ENCODE measurements around the gene LCT. TPM values are rescaled to one million over a fixed set of nuclear protein-coding genes. Genes with fewer than 3 reads are reported as not detected.

LCT gene
- total and polyA plus RNA-seq, 9 of the 15 experiments (the other 6 are each of a cell fraction or from before 2014, with no cell fraction given): 0.01 to 0.04 (median 0.03) TPM; not detected in 4

GRCh38 chr2:135818937-135819610, 17.9 kb downstream of the LCT start:
- Histone ChIP-seq H3K9me1 (ENCODE audit: control insufficient read depth, insufficient read depth, low read length) (no peaks in the 10 kb centered on the region), H3K9me3 (replicated peaks; ENCODE audit: control insufficient read depth, insufficient read depth, low read depth, low read length) (no peaks in the 10 kb centered on the region), H3K4me3 (no peak overlapping the region), H3K9ac (ENCODE audit: insufficient read depth in 1 of 2, low read depth in 2 of 2, low read length in 2 of 2) (no peak overlapping the region), H4K20me1 (replicated peaks; ENCODE audit: control insufficient read depth, insufficient read depth, low read length) (no peaks in the 10 kb centered on the region), H3K27ac (ENCODE audit: extremely low read depth, low read depth, low read length) (no peak overlapping the region), H3K4me2 (ENCODE audit: insufficient read depth, low read length) (no peak overlapping the region), H3K27me3 (ENCODE audit: control insufficient read depth in 2 of 2, insufficient read depth in 2 of 2, low read length in 2 of 2) (peaks cover 46 to 64% of the 10 kb centered on the region in 2 experiments), H3K4me1 (replicated peaks in 1 of 2; ENCODE audit: control insufficient read depth in 2 of 2, insufficient read depth in 2 of 2, low read length in 2 of 2) (no peaks in the 10 kb centered on the region), H3K36me3 (ENCODE audit: control insufficient read depth, insufficient read depth, low read length) (no peaks in the 10 kb centered on the region), H2AFZ (ENCODE audit: low read depth, low read length) (no peak overlapping the region), H3K79me2 (ENCODE audit: control insufficient read depth, insufficient read depth, low read length) (no peaks in the 10 kb centered on the region)
- FAIRE-seq: peak; percentile 64
- CTCF ChIA-PET (ENCODE audit: low intra/inter-chr PET ratio): no interaction called here
- no TSS peak for BruUV-seq (replicated peaks)
- ATAC-seq: peak; percentile 91
- DNase-seq (ENCODE audit: extremely low read depth in 1 of 4, low spot score in 3 of 4): peak; percentile 36 to 48 (median 42)
- in situ Hi-C loops (cut with MboI): no loop called here
- POLR2A ChIA-PET: no interaction called here
- intact Hi-C loops (cut with micrococcal nuclease): loop anchor here (5.0 kb wide), 1 partner anchor 558 kb away; no protein-coding TSS in a partner anchor
- WGBS (ENCODE audit: insufficient coverage, low coverage, missing lambda C conversion rate): 2% methylated on average over 8 of the region's 8 CpGs
- TF ChIP-seq MAX (CRISPR knock-in tag; IDR thresholded peaks at IDR 0.05): peak; percentile 24; the same call in 1 of the 2 replicates
- TF ChIP-seq, protein P1, sequence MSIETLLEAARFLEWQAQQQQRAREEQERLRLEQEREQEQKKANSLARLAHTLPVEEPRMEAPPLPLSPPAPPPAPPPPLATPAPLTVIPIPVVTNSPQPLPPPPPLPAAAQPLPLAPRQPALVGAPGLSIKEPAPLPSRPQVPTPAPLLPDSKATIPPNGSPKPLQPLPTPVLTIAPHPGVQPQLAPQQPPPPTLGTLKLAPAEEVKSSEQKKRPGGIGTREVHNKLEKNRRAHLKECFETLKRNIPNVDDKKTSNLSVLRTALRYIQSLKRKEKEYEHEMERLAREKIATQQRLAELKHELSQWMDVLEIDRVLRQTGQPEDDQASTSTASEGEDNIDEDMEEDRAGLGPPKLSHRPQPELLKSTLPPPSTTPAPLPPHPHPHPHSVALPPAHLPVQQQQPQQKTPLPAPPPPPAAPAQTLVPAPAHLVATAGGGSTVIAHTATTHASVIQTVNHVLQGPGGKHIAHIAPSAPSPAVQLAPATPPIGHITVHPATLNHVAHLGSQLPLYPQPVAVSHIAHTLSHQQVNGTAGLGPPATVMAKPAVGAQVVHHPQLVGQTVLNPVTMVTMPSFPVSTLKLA (conservative IDR thresholded peaks at IDR 0.05): peak; percentile 24 to 31; a peak in 1 of 4 replicates
- TF ChIP-seq, protein P2, sequence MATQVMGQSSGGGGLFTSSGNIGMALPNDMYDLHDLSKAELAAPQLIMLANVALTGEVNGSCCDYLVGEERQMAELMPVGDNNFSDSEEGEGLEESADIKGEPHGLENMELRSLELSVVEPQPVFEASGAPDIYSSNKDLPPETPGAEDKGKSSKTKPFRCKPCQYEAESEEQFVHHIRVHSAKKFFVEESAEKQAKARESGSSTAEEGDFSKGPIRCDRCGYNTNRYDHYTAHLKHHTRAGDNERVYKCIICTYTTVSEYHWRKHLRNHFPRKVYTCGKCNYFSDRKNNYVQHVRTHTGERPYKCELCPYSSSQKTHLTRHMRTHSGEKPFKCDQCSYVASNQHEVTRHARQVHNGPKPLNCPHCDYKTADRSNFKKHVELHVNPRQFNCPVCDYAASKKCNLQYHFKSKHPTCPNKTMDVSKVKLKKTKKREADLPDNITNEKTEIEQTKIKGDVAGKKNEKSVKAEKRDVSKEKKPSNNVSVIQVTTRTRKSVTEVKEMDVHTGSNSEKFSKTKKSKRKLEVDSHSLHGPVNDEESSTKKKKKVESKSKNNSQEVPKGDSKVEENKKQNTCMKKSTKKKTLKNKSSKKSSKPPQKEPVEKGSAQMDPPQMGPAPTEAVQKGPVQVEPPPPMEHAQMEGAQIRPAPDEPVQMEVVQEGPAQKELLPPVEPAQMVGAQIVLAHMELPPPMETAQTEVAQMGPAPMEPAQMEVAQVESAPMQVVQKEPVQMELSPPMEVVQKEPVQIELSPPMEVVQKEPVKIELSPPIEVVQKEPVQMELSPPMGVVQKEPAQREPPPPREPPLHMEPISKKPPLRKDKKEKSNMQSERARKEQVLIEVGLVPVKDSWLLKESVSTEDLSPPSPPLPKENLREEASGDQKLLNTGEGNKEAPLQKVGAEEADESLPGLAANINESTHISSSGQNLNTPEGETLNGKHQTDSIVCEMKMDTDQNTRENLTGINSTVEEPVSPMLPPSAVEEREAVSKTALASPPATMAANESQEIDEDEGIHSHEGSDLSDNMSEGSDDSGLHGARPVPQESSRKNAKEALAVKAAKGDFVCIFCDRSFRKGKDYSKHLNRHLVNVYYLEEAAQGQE (IDR thresholded peaks at IDR 0.05; ENCODE audit: borderline replicate concordance): peak; percentile 35; the same call in 1 of the 2 replicates
- TF ChIP-seq, protein P2 (CRISPR knock-in tag; IDR thresholded peaks at IDR 0.05; ENCODE audit: low read depth): no peak
- TF ChIP-seq RAD21 (CRISPR knock-in tag; conservative IDR thresholded peaks at IDR 0.05 in 1 of 2, IDR thresholded peaks at IDR 0.05 in 1 of 2): peak in 1 of 2 experiments; percentile 67; a peak in 2 of 4 replicates
- TF ChIP-seq TFAM (CRISPR knock-in tag; conservative IDR thresholded peaks at IDR 0.05): no peak
- TF ChIP-seq TEAD1 (CRISPR knock-in tag; IDR thresholded peaks at IDR 0.05): 0 out of 4 replicates have a peak, but pooled peaks of 1 of the 2 experiments have one; percentile 48
- TF ChIP-seq NFE2 (IDR thresholded peaks at IDR 0.05; ENCODE audit: low read depth): peak; percentile 36; the same call in 1 of the 2 replicates
- no peak for TF ChIP-seq CGGBP1 (CRISPR knock-in tag; IDR thresholded peaks at IDR 0.05)
- TF ChIP-seq CREM (IDR thresholded peaks at IDR 0.05; ENCODE audit: low read depth): no peak

Data from K562 (cell line).